Globus pallidus (tissue), 1 donor: ENCODE measurements around the gene BLMH.
"Not testable (repeated sequence)": the region's sequence is repeated elsewhere in the genome, so short reads cannot be mapped to it uniquely, and the experiment has no call there.

Experiments used
- DNase-seq: peaks from one replicate; pipeline ENCODE4 v3.0.0-alpha.2; 2015; ENCODE audit warnings: low spot score

The BLMH gene

DNA sequence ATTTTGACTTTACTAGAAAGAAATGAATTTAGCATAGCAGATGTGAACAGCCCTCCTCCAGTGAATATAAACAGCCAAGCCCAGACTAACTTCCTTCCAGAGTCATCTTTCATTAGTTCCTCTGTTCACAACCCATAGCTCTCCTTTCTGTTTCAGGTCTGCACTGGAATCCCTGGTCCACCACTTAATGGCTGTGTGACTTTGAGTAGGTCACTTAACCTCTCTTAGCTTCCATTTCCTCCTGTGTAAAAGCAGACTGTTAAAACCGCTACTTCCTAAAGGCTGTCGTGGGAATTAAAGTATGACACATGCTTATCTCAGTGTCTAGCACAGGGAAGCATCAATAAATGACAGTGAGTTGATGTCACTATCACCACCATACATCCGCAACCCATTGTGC lies 63.7 kb downstream of the BLMH start:
- no peak for DNase-seq

GRCh38 chr17:30226878-30227277 lies 64.9 kb downstream of the BLMH start:
- DNase-seq, result no peak

DNA sequence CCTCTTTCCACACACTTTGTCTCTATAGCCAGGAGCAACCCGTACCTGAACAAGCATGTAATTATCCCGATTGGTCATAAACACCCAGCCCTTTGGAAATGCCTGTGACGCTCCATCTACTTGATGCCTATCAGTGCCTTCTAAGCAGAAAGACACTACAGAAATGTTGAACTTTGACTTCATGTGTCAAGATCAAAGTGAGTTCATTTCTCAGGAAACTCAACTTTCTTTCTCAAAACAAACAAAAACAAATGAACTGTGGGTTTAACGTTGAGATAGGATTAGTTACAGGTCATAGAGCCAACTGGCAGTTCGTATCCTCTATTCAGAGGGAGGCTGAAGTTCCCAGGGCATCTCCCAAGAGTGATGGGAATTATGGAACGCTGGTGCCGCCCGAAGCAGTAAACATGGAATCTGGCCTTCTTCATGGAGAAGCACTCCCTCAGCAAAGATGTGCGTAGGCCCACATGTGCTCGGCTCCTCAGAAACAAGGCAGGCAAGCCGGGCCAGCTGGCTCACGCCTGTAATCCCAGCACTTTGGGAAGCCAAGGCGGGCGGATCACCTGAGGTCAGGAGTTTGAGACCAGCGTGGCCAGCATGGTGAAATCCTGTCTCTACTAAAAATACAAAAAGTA lies 65.7 kb downstream of the BLMH start:
- DNase-seq, result no peak

GRCh38 chr17:30225112-30225511 lies 66.6 kb downstream of the BLMH start:
- no peak for DNase-seq

DNA sequence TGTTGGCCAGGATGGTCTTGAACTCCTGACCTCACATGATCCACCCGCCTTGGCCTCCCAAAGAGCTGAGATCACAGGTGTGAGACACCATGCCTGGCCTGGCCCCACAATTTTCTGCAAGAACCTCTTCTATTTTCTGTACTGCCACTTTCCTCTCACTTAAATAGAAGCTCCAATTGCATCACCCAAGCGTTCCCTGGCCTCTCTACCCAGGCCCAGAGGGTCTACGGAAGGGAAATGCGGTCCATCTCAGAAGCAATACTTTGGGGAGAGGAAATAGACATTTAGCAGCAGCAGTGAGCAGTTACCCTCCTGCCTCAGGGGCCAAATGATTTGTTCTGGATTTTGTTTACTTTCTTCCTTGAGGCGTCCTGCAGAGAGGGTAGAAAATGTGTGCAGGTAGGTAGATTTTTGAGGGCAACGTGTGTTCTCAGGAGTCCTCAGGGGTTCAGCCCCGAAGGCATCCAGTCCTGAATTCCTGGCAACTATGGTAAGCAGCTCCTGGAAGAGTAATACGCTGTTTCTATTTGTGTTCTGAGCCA lies 67.3 kb downstream of the BLMH start:
- DNase-seq, result no peak

DNA sequence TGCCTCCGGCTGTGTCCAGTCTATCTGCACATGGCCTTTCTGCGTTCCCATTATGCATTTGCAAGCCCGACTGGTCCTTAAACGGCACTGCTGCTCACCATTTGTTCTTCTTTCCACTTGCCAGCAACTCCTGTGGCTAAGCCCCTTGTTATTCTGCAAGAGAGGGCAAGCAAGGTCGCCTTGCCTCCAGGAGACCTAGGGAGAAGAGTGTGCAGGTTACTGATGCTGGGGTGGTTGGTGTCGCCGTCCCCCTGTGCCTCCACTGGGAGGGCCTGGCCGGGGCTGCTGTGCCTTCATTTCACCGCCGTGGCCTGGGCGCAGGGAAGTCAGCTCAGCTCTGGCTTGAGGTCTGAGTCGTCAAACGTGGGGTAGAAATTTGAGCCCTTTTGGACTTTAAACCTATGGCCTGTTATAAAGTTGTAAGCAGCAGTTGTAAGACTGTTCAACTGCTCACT lies 69.0 kb downstream of the BLMH start:
- no peak for DNase-seq

GRCh38 chr17:30222251-30222650 lies 69.5 kb downstream of the BLMH start:
- DNase-seq, result no peak

GRCh38 chr17:30221346-30221745 lies 70.4 kb downstream of the BLMH start:
- no peak for DNase-seq

DNA sequence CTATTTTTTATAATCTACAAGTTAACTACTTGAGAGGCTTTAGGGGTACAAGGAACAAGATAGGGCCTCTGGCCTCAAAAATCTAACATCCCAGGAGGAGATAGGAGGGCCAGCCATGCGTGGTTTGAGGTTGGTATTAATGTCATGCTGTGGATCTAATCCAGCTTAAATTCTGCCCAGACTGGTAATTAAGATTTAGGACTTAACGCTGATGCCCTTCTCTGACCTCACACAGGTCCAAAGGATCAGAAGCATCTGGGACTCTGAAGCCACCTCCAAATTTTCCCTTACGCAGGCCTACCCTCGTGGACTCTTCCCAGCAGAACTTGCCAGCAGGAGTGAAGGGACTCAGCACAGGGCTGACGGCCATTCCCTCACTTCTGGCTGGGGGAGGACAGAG lies 71.3 kb downstream of the BLMH start:
- no peak for DNase-seq

- DNase-seq, result no peak
Observed at GRCh38 chr17:30219833-30220232, 71.9 kb downstream of the BLMH start.

GRCh38 chr17:30219315-30219714 lies 72.4 kb downstream of the BLMH start:
- DNase-seq, result no peak

- no peak for DNase-seq
Observed at GRCh38 chr17:30218799-30219198, 72.9 kb downstream of the BLMH start.

DNA sequence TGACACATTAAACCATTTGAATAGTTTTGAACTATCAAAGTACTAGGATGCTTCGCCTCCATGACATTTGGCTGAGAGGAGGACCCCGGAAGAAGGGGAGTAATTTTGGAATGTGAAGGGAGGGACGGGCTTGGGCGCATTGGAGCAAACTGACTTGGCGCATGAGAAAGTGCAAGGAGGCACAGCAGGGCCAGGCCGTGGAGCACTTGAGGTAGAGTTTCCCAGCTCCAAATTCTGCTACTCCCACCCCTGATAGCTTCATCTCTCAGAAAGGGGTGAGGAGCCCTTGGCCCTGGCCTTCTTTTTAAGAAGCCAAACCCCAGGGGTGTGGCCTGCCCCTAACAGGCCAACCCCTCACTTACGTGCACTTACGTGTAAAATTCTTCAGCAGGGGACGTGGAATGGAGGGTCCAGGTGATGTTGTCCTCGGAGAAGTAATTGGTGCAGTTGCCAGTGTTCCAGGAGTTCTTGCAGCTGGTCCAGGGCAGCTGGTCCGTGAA lies 73.9 kb downstream of the BLMH start:
- DNase-seq, result no peak

DNA sequence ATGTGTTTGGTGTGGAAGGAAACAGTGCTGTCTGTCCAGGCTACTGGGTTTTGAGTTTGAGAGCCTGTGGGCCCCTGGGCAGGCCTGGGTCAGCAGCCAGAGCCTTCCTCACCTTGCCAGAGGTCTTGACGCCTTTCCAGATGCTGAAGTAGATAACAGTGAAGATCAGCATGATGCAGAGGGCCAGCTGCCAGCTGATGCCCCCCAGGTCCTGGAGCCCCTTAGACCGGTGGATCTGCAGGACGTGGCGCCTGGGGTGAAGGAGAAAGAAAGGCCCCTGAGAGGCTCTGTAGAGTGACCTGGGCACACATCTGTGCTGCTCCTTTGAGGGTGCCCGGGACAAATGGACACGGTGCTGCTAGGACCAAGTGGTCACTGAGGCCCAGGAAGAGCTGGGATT lies 74.7 kb downstream of the BLMH start:
- DNase-seq, result no peak

GRCh38 chr17:30212750-30213149 lies 79.0 kb downstream of the BLMH start:
- no peak for DNase-seq

GRCh38 chr17:30211371-30211770 lies 80.4 kb downstream of the BLMH start:
- DNase-seq, result no peak

DNA sequence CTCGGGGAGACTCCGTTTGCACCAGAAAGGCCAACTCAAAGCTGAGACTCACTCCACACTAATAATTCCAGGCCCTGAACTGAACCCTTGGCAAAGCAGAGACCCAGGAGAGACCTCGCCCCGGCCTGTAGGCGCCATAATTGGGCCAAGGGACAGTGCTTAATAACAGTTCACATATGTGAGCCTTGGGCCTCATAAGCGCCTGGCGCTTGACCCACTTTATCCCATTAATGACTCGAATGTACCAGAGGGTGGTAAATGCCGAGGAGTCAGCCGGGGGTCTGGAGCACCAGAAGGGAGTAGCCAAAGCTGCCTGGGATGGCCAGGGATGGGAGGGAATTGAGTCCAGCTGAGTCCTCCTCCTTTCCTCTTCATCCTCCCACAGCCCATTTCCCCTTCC lies 80.8 kb downstream of the BLMH start:
- DNase-seq, result no peak

DNA sequence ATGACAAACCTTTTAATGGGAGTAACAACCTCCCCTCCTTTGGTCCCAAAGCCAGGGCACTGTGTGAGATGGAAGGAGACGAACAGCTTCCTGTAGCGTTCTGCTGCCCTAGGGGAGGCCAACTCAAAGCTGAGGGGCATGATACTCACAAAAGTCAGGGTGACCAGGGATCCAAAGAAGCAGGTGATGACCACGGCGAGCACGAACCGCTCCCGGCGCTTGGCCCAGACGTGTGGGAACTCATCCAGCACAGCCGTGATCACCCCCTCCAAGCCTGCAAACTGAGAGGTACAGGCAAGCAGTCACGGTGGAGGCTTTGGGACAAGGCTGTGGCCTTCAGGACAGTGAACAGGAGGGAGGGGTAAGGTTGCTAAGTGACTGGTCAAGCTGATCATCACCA lies 81.4 kb downstream of the BLMH start:
- no peak for DNase-seq

GRCh38 chr17:30209930-30210329 lies 81.8 kb downstream of the BLMH start:
- DNase-seq, result no peak

GRCh38 chr17:30208214-30208613 lies 83.5 kb downstream of the BLMH start:
- DNase-seq, result no peak

GRCh38 chr17:30207655-30208054 lies 84.1 kb downstream of the BLMH start:
- no peak for DNase-seq

DNA sequence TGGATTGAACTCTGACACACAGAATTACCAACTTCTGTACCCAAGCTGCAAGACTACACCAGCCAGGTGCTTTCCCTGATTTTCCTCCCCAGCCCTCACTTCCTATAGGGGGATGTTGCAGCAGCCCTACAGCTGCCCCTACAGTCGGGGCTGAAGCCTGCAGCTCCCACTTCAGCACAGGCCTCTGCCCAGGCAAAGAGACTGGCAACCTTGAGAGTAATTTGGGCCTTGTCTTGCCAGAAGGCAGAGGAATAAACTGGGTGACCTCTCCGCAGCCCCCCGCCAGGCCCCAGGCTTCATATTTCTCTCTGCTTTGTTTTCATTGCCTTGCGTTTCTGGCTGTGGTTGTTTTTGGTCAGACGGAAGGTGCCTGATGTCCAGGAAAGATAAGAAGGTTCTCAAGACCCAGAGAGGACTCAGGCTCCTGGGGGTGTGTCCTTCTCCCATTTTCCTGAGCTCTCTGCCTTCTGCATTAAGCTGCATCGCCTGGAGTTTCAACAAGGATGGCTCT lies 88.2 kb downstream of the BLMH start:
- no peak for DNase-seq

DNA sequence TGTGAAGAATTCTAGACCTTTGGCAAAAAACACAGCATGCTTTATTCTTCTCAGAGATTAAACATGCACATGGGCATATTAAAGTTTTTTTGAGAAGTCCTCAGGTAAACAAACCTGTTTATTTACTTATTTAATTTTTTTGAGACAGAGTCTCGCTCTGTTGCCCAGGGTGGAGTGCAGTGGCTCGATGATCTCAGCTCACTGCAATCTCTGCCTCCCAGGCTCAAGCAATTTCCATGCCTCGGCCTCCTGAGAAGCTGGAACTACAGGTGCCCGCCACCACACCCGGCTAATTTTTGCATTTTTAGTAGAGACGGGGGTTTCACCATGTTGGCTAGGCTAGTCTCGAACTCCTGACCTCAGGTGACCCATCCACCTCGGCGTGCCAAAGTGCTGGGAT lies 91.1 kb downstream of the BLMH start:
- DNase-seq, result not testable (repeated sequence)

- no peak for DNase-seq
Observed at GRCh38 chr17:30200106-30200505, 91.6 kb downstream of the BLMH start.
